Heart left ventricle (tissue), 13 donors: ENCODE measurements around the gene KIF5A.
"Not testable (repeated sequence)": the region's sequence is repeated elsewhere in the genome, so short reads cannot be mapped to it uniquely, and the experiment has no call there.

Experiments used
- CTCF ChIP-seq, 12 donors: fragments of 200-600 bp; sonication (generic) in 4 of 12; IDR thresholded peaks; one replicate each; pipeline versions ENCODE4 v1.5.0 to v1.8.0; 2018 to 2022; ENCODE audit warnings: antibody characterized with exemption in 12 of 12, mild to moderate bottlenecking in 5 of 12
- POLR2A ChIP-seq, 2 donors: fragments of 450-650 bp; IDR thresholded peaks; one replicate each; pipeline ENCODE4 v1.6.1; 2017; ENCODE audit warnings: antibody characterized with exemption in 2 of 2, mild to moderate bottlenecking in 2 of 2, moderate library complexity in 2 of 2
- donor health status: ischemic (EF 13 %, LVEDD 7.1; RV severe dilation, severe dysfunction).
- donor health status: DM: no; HTN: yes; CAD: no.
- donor health status: DM: no; HTN: no; CAD: no.
- donor health status: ischemic (EF 25% LVEDD 6.9; RV normal size, moderate dysfunction).
- donor health status: ischemic (EF 25% LVEDD 5.7; RV mildly dilated, moderate dysfunction).
- donor health status: ischemic (EF 35%, LVEDD 5.7; RV mildly dilated, moderate dysfunction).
- donor health status: nonischemic (EF 11% LVEDD 7.7; RV severe dilation, severe dysfunction).
- donor health status: DM: yes; HTN: yes; CAD: no.
- donor health status: PGD.
- donor health status: ischemic (EF 29% LVEDD 5.4; RV normal size, mild dysfunction).
- donor health status: nonischemic (EF 23%, LVEDD 6.1; RV moderate dilation, normal function).

- TF ChIP-seq CTCF, POLR2A (IDR thresholded peaks at IDR 0.05): not testable (repeated sequence)
Observed at GRCh38 chr12:57506541-57506940, 43.3 kb upstream of the KIF5A start.
